Right kidney (tissue), 1 donor: Measurements from ENCODE around the gene SEMA7A.
"Not testable (repeated sequence)": the region's sequence is repeated elsewhere in the genome, so short reads cannot be mapped to it uniquely, and the experiment has no call there.

ENCODE experiments used
- DNase-seq: peaks from one replicate; pipeline ENCODE4 v3.0.0-alpha.2; 2016

Gene SEMA7A

GRCh38 chr15:74399511-74400312, 34.0 kb downstream of the SEMA7A start:
- no peak for DNase-seq

- DNase-seq: no peak
Measured at GRCh38 chr15:74399100-74399499, 34.7 kb downstream of the SEMA7A start.

- DNase-seq: no peak
Measured at GRCh38 chr15:74398183-74398582, 35.6 kb downstream of the SEMA7A start.

GRCh38 chr15:74397239-74398068, 36.3 kb downstream of the SEMA7A start:
- DNase-seq: no peak

- no peak for DNase-seq
Measured at GRCh38 chr15:74396445-74397238, 37.1 kb downstream of the SEMA7A start.

- DNase-seq: no peak
Measured at GRCh38 chr15:74396146-74396438, 37.7 kb downstream of the SEMA7A start.

GRCh38 chr15:74395319-74396145, 38.2 kb downstream of the SEMA7A start:
- DNase-seq: no peak

GRCh38 chr15:74394090-74394846, 39.5 kb downstream of the SEMA7A start:
- no peak for DNase-seq

- no peak for DNase-seq
Measured at GRCh38 chr15:74393423-74393822, 40.3 kb downstream of the SEMA7A start.

- DNase-seq: no peak
Measured at GRCh38 chr15:74392902-74393301, 40.9 kb downstream of the SEMA7A start.

GRCh38 chr15:74392451-74392830, 41.3 kb downstream of the SEMA7A start:
- no peak for DNase-seq

- no peak for DNase-seq
Measured at GRCh38 chr15:74391582-74392450, 41.9 kb downstream of the SEMA7A start.

- DNase-seq: no peak
Measured at GRCh38 chr15:74390647-74391288, 43.0 kb downstream of the SEMA7A start.

GRCh38 chr15:74390049-74390646, 43.6 kb downstream of the SEMA7A start:
- not testable (repeated sequence) for DNase-seq

- DNase-seq: no peak
Measured at GRCh38 chr15:74389241-74390048, 44.3 kb downstream of the SEMA7A start.

GRCh38 chr15:74388363-74388951, 45.3 kb downstream of the SEMA7A start:
- no peak for DNase-seq

GRCh38 chr15:74387621-74388362, 46.0 kb downstream of the SEMA7A start:
- no peak for DNase-seq
